Urothelium cell line (cell line): ENCODE data around the gene POLR1B.
"Not testable (repeated sequence)": the region's sequence is repeated elsewhere in the genome, so short reads cannot be mapped to it uniquely, and the experiment has no call there.

ENCODE experiments used
- DNase-seq: peaks from one replicate; pipeline ENCODE4 v3.0.0; 2011; ENCODE audit warnings: low spot score, mixed read lengths
- FAIRE-seq: peaks from 2 replicates; lab custom pipeline; 2011; peaks lifted over from hg19 to GRCh38; lab: Jason Lieb, UNC

Gene POLR1B

GRCh38 chr2:112542123-112542983 lies at the start of gene POLR1B:
TSS of gene POLR1B (plus strand) at chr2:112542465. CDS start at chr2:112542495, 30 bp downstream.
- FAIRE-seq (peak; percentile 59), DNase-seq (peak; percentile 93)

- DNase-seq, result no peak
- no peak for FAIRE-seq
These were observed 49.2 kb upstream of the POLR1B start for GRCh38 chr2:112493048-112493447.

DNA sequence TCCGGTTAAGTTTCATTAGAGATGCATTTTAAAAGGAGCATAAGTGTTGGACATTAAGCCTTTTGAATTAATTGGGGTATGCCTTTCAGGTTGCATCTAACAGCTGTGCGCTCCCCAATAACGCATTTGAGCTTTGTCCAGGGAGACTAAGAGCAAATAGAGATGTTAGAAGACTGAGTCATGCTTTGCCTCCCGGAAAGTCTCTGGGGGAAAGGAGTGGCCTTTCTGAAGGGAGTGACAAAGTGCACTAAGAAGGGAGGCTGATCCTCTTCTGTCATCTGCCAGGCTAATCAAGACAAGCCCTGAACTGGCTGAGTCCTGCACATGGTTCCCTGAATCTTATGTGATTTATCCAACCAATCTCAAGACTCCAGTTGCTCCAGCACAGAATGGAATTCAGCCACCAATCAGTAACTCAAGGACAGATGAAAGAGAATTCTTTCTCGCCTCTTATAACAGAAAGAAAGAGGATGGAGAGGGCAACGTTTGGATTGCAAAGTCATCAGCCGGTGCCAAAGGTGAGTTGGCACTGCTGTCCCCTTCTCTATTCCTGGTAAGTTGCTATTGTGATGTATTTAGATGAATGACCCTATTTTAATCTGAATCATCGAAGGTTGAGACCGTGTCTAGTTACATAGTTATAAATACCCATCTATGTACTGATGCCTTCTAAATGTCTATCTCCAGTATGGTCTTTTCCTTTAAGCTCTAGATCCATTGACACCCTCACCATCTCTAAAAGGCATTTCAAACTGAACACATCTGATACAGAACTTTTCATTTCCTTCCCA lies 48.2 kb upstream of the POLR1B start:
- FAIRE-seq, result no peak
- DNase-seq, result peak; percentile 60

GRCh38 chr2:112494828-112495227 lies 47.4 kb upstream of the POLR1B start:
- DNase-seq (no peak), FAIRE-seq (no peak)

DNA sequence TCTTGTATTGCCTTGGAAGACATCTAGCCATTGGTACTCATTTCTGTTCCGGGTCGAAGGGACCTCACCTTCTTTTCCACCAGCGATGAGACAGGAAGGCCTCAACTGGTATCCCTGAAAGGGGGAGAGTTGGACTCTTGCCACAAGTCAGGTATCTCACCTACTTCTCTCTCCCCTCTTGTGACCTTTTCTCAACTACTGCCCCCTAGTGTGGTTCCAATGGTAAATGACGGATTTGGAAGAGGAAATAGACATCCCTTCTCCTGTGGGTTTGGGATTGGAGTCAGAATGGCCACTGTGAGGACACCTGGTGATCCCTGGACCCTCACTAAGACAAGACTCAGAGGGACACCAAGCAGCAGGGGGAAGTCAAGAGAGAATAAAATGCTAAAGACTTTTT lies 46.4 kb upstream of the POLR1B start:
- not testable (repeated sequence) for DNase-seq, FAIRE-seq

GRCh38 chr2:112500850-112501484 lies 41.3 kb upstream of the POLR1B start:
- not testable (repeated sequence) for DNase-seq, FAIRE-seq

DNA sequence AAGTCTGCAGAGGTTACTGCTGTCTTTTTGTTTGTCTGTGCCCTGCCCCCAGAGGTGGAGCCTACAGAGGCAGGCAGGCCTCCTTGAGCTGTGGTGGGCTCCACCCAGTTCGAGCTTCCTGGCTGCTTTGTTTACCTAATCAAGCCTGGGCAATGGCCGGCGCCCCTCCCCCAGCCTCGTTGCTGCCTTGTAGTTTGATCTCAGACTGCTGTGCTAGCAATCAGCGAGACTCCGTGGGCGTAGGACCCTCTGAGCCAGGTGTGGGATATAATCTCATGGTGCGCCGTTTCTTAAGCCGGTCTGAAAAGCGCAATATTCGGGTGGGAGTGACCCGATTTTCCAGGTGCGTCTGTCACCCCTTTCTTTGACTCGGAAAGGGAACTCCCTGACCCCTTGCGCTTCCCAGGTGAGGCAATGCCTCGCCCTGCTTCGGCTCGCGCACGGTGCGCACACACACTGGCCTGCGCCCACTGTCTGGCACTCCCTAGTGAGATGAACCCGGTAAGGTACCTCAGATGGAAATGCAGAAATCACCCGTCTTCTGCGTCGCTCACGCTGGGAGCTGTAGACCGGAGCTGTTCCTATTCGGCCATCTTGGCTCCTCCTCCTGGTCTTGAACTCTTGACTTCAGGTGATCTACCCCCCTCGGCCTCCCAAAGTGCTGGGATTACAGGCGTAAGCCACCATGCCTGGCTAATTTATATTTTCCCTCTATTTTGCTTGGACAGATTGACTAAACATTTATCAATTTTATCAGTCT lies 32.8 kb upstream of the POLR1B start:
- not testable (repeated sequence) for FAIRE-seq, DNase-seq

DNA sequence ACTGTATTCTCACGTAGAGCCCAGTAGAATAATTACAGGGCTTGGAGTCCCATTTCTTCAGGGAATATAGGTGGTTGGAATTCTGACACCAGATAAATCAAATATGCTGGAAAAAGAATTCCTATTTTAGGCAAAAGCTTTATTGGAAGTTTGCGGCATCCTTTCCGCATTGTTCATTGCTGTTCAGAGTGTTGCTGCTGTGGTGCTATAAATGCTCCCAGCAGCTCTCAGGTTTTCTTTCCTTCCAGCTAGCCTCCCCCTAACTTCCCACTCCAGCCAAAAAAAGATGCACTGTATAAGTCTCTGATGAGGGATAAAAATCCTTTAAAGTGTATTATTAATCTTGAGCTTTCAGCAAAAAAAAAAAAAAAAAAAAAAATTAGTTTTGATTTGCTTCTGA lies 25.5 kb upstream of the POLR1B start:
- no peak for DNase-seq
- no peak for FAIRE-seq

DNA sequence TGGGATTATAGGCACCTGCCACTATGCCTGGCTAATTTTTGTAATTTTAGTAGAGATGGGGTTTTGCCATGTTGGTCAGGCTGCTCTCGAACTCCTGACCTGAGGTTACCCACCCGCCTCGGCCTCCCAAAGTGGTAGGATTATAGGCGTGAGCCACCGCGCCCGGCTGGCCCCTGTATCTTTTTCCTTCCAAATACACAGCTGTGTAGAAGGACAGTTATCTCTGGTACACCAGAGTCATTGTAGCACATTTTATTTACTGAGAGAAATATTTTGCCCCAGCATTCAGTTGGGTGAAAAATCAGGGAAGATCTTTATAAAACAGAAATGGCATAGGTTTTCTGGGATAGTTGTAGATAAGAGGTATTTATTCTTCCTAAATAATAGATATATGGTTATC lies 23.5 kb upstream of the POLR1B start:
- no peak for FAIRE-seq
- no peak for DNase-seq

GRCh38 chr2:112519506-112519905 lies 22.8 kb upstream of the POLR1B start:
- no peak for DNase-seq
- no peak for FAIRE-seq

DNA sequence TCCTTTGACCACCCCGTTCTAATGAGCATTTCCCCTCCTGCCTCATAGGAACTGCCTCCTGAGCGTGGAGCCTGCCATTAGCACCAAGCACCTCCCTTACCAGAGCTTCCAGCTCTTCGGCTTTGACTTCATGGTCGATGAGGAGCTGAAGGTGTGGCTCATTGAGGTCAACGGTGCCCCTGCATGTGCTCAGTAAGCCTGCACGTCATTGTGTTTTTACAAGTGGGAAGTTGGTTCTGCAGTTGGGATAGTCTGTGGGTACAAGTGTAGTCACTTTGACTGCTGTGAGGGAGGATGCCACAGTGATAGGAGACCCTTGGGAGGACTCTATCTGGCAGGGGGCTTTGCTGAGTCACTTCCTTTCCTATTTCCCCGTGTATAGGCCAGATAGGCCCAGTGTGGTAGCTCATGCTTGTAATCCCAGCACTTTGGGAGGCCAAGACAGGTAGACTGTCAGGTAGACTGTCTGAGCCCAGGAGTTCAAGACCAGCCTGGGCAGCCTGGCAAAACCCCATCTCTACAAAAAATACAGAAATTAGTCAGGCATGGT lies 22.0 kb upstream of the POLR1B start:
- DNase-seq (no peak), FAIRE-seq (no peak)

DNA sequence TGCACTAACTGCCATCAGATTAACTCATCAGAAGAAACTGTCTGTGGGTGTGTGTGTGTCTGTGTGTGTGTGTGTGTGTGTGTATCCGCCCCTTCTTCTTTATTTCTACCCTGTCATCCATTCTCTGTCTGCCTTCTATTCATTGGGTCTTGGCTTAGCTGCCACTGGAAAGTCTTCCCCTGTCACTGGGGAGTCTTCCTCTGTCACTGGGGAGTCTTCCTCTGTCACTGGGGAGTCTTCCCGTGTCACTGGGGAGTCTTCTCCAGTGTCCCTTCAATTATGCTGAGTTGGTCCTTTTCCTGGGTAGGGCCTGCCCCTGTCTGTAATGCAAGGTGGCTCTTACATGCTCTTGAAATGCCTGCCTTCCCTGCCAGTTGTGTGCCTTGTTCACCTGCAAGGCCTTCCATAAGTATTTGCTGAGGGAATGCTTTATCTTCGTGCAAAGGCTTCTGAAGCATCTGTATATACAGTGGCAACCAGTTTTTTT lies 18.9 kb upstream of the POLR1B start:
- FAIRE-seq, result no peak
- no peak for DNase-seq

DNA sequence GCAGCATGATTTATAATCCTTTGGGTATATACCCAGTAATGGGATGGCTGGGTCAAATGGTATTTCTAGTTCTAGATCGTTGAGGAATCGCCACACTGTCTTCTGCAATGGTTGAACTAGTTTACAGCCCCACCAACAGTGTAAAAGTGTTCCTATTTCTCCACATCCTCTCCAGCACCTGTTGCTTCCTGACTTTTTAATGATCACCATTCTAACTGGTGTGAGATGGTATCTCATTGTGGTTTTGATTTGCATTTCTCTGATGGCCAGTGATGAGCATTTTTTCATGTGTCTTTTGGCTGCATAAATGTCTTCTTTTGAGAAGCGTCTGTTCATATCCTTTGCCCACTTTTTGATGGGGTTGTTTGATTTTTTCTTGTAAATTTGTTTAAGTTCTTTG lies 18.0 kb upstream of the POLR1B start:
- not testable (repeated sequence) for FAIRE-seq

GRCh38 chr2:112528541-112528940 lies 13.7 kb upstream of the POLR1B start:
- FAIRE-seq, result no peak
- no peak for DNase-seq

More for the DNA sequence above, 18.0 kb upstream of the POLR1B start:
- DNase-seq, result not testable (repeated sequence)

DNA sequence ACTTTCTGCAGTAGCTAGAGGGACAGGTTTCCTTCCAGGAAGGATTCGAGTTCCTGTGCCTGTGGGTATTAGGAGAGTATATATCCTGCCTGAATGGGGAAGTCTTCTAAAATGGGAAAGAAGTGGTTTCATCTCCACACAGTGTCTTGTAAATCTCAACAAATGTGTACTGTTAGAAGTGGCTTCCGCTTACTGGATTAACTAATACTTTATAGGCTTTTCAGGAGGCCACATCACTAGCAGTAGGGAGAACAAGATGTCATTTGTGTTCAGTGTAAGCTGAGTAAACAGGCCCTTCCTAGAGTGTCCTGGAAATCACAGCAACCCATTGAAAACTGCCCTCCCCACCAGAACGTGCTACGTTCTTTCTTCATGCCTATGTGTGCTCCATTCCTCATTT lies 12.5 kb upstream of the POLR1B start:
- DNase-seq (no peak), FAIRE-seq (no peak)

GRCh38 chr2:112530728-112531127 lies 11.5 kb upstream of the POLR1B start:
- FAIRE-seq (no peak), DNase-seq (no peak)

DNA sequence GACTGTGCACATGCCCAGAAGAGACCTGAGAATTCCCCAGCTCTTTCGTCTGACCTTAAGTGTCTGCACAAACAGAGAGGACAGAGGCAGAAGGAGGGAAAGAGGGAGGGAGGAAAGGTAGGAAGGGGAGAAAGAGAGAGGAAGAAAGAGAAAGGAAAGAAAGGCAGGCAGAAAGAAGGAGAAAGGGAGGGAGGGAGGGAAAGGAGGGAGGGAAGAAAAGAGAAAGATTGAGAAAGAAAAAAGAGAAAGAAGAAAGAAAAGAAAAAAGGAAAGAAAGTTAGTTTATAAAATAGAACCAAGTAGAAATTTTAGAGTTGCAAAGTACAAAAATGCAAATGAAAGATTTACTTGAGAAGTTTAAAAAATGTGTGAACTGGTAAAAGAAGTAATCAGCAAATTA lies 7.4 kb upstream of the POLR1B start:
- FAIRE-seq, result no peak
- DNase-seq, result no peak

GRCh38 chr2:112536665-112537064 lies 5.6 kb upstream of the POLR1B start:
- not testable (repeated sequence) for DNase-seq, FAIRE-seq

- no peak for FAIRE-seq
These were observed 3.0 kb upstream of the POLR1B start for GRCh38 chr2:112539306-112539705.

GRCh38 chr2:112540906-112541305 lies 1.4 kb upstream of the POLR1B start:
- DNase-seq, result no peak
- FAIRE-seq, result no peak

More at GRCh38 chr2:112539306-112539705, 3.0 kb upstream of the POLR1B start:
- no peak for DNase-seq
